SK-N-SH (cell line): ENCODE data around the gene C16orf96. TPM values are rescaled to one million over a fixed set of nuclear protein-coding genes. Genes with fewer than 3 reads are reported as not detected.

ENCODE experiments used
- CTCF ChIA-PET: fragments of 300-600, 350-600 bp; formaldehyde crosslinking; extraction: SDS; loops from one replicate; lab custom pipeline; 2021; lab: Yijun Ruan, JAX
- POLR2A ChIA-PET: fragments of 350-600 bp; sonication (Branson Sonifier 250); formaldehyde crosslinking; extraction: SDS; loops from one replicate; lab custom pipeline; 2020; ENCODE audit warnings: antibody characterized with exemption, inconsistent platforms; lab: Yijun Ruan, JAX
- DNase-seq: peaks from one replicate; pipeline ENCODE4 v3.0.0; 2012
- H2AFZ ChIP-seq: fragments of 200-600 bp; sonication (generic); 2 replicates; pipeline ENCODE4 v1.8.1; 2016; ENCODE audit warnings: antibody characterized with exemption, mild to moderate bottlenecking, low read depth
- H3F3A ChIP-seq: fragments of 200-600 bp; sonication (generic); replicated peaks from 2 replicates; pipeline ENCODE3; 2016; ENCODE audit warnings: antibody characterized with exemption, mild to moderate bottlenecking; ENCODE audit not compliant: insufficient read depth
- H3K27ac ChIP-seq, 2 experiments: fragments of 200-500 bp in 1 of 2; fragments of 200-600 bp in 1 of 2; sonication (Bioruptor generic) in 1 of 2; sonication (generic), shearing (Covaris generic) in 1 of 2; 2 replicates each; pipeline versions ENCODE4 v1.5.1 to v1.6.1; 2014 to 2016; ENCODE audit warnings: low read depth in 2 of 2, inconsistent platforms in 1 of 2, low read length in 1 of 2, mild to moderate bottlenecking in 1 of 2, mixed read lengths in 1 of 2
- H3K27me3 ChIP-seq: fragments of 200-600 bp; sonication (generic), shearing (Covaris generic); 2 replicates; pipeline ENCODE4 v1.6.1; 2016; ENCODE audit warnings: mixed run types; ENCODE audit not compliant: insufficient read depth
- H3K36me3 ChIP-seq, 2 experiments: fragments of 200-500 bp in 1 of 2; fragments of 200-600 bp in 1 of 2; sonication (Bioruptor generic) in 1 of 2; sonication (generic) in 1 of 2; replicated peaks in 1 of 2; 2 replicates each; pipeline versions ENCODE3 to v1.5.1; 2014 to 2016; ENCODE audit warnings: low read length in 1 of 2, mild to moderate bottlenecking in 1 of 2; ENCODE audit not compliant: insufficient read depth in 2 of 2, control insufficient read depth in 1 of 2
- H3K4me1 ChIP-seq, 2 experiments: fragments of 200-500 bp in 1 of 2; fragments of 200-600 bp in 1 of 2; sonication (Bioruptor generic) in 1 of 2; sonication (generic), shearing (Covaris generic) in 1 of 2; 2 replicates each; pipeline versions ENCODE4 v1.5.1 to v1.6.1; 2014 to 2016; ENCODE audit warnings: low read depth in 1 of 2, low read length in 1 of 2, mixed run types in 1 of 2; ENCODE audit not compliant: insufficient read depth in 2 of 2, control insufficient read depth in 1 of 2
- H3K4me2 ChIP-seq: fragments of 200-600 bp; sonication (generic), shearing (Covaris generic); 2 replicates; pipeline ENCODE4 v1.6.1; 2017; ENCODE audit warnings: mixed run types
- H3K4me3 ChIP-seq, 2 experiments: fragments of 200-500 bp in 1 of 2; fragments of 200-600 bp in 1 of 2; sonication (Bioruptor generic) in 1 of 2; sonication (generic), shearing (Covaris generic) in 1 of 2; 2 replicates each; pipeline versions ENCODE4 v1.5.1 to v1.8.1; 2014 to 2016; ENCODE audit warnings: low read depth in 2 of 2, inconsistent platforms in 1 of 2, low read length in 1 of 2, mild to moderate bottlenecking in 1 of 2, mixed read lengths in 1 of 2, moderate library complexity in 1 of 2
- H3K79me2 ChIP-seq: fragments of 200-600 bp; sonication (generic); 2 replicates; pipeline ENCODE4 v1.8.1; 2017; ENCODE audit warnings: mild to moderate bottlenecking; ENCODE audit not compliant: insufficient read depth
- H3K9ac ChIP-seq: fragments of 200-600 bp; sonication (generic); 2 replicates; pipeline ENCODE4 v1.6.1; 2017; ENCODE audit warnings: mixed run types
- H3K9me2 ChIP-seq: fragments of 200-600 bp; sonication (generic); 2 replicates; pipeline ENCODE4 v1.6.1; 2017; ENCODE audit warnings: mixed run types
- H3K9me3 ChIP-seq: fragments of 200-600 bp; sonication (generic); 2 replicates; pipeline ENCODE4 v1.6.1; 2017; ENCODE audit warnings: mixed run types, mild to moderate bottlenecking, moderate library complexity
- H4K20me1 ChIP-seq: fragments of 200-600 bp; sonication (generic); 2 replicates; pipeline ENCODE4 v1.6.1; 2017; ENCODE audit warnings: mild to moderate bottlenecking, mixed run types; ENCODE audit not compliant: insufficient read depth
- CTCF ChIP-seq: fragments of 200-600 bp; sonication (generic); IDR thresholded peaks from 2 replicates; pipeline ENCODE4 v1.6.1; 2017; ENCODE audit warnings: antibody characterized with exemption, mild to moderate bottlenecking, moderate library complexity
- EZH2phosphoT487 ChIP-seq: fragments of 200-600 bp; sonication (generic); IDR thresholded peaks from 2 replicates; pipeline ENCODE4 v1.6.1; 2017; ENCODE audit warnings: low read depth, mixed run types, mild to moderate bottlenecking, antibody characterized with exemption, moderate library complexity, borderline replicate concordance
- FOXJ3 ChIP-seq: sonication (generic); formaldehyde crosslinking; IDR thresholded peaks from 2 replicates; pipeline ENCODE4 v1.5.1; 2020; ENCODE audit warnings: mild to moderate bottlenecking, missing genetic modification reagents
- FOXM1 ChIP-seq: IDR thresholded peaks from 2 replicates; pipeline ENCODE4 v1.4.0; 2012; ENCODE audit warnings: low read depth, mild to moderate bottlenecking
- GATA2 ChIP-seq: sonication (generic); formaldehyde crosslinking; IDR thresholded peaks from 2 replicates; pipeline ENCODE4 v1.5.0; 2020; ENCODE audit warnings: mild to moderate bottlenecking, missing genetic modification reagents
- MXI1 ChIP-seq: IDR thresholded peaks from 2 replicates; pipeline ENCODE4 v1.6.1; 2012; ENCODE audit warnings: mild to moderate bottlenecking, low read depth, low read length, improper control_type of control experiment
- NFIC ChIP-seq: IDR thresholded peaks from 2 replicates; pipeline ENCODE4 v1.4.0; 2012; ENCODE audit warnings: borderline replicate concordance
- NRF1 ChIP-seq: IDR thresholded peaks from 2 replicates; pipeline ENCODE4 v1.6.1; 2012; ENCODE audit warnings: low read depth, mild to moderate bottlenecking, low read length
- PBX3 ChIP-seq: IDR thresholded peaks from 2 replicates; pipeline ENCODE4; 2012
- RCOR1 ChIP-seq: fragments of 150-350 bp; IDR thresholded peaks from 2 replicates; pipeline ENCODE4 v1.6.1; 2017; ENCODE audit warnings: antibody characterized with exemption, low read length
- REST ChIP-seq: IDR thresholded peaks from 2 replicates; pipeline ENCODE4 v1.6.1; 2012; ENCODE audit warnings: mild to moderate bottlenecking, low read depth, low read length, moderate library complexity
- RXRA ChIP-seq: IDR thresholded peaks from 2 replicates; pipeline ENCODE4 v1.4.0; 2012; ENCODE audit warnings: low read depth, mild to moderate bottlenecking, borderline replicate concordance
- SMC3 ChIP-seq: IDR thresholded peaks from 2 replicates; pipeline ENCODE4 v1.6.1; 2012; ENCODE audit warnings: low read depth, low read length, improper control_type of control experiment
- TAF1 ChIP-seq: IDR thresholded peaks from 2 replicates; pipeline ENCODE4 v1.6.1; 2012; ENCODE audit warnings: low read depth, mild to moderate bottlenecking, low read length, moderate library complexity, borderline replicate concordance
- TCF12 ChIP-seq: IDR thresholded peaks from 2 replicates; pipeline ENCODE4 v1.4.0; 2012
- TEAD4 ChIP-seq: IDR thresholded peaks from 2 replicates; pipeline ENCODE4 v1.4.0; 2012; ENCODE audit warnings: mild to moderate bottlenecking, borderline replicate concordance; ENCODE audit not compliant: insufficient read depth
- USF1 ChIP-seq: IDR thresholded peaks from 2 replicates; pipeline ENCODE4 v1.4.0; 2012; ENCODE audit warnings: low read depth, borderline replicate concordance
- USF2 ChIP-seq: fragments of 150-350 bp; IDR thresholded peaks from 2 replicates; pipeline ENCODE4 v1.6.1; 2017; ENCODE audit warnings: antibody characterized with exemption, low read length, low read depth, borderline replicate concordance
- WGBS: methylation state at CpG from one replicate; pipeline ENCODE4 v1.1.6; 2017; ENCODE audit warnings: low lambda C conversion rate; 5-methylcytosine and 5-hydroxymethylcytosine counted together
- polyA plus RNA-seq, 3 experiments: library from polyadenylated mRNA; depleted of rRNA; stranded (reverse); fragments of >200 nt; gene quantifications; 2 replicates each; pipeline ENCODE4 v1.2.3, GENCODE V29; 2012

The C16orf96 gene
- polyA plus RNA-seq, 1 of the 3 experiments (the other 2 are of a cell fraction) = 0.05 TPM

GRCh38 chr16:4628283-4628682 lies 72.1 kb downstream of the C16orf96 start:
- H3K9me3 ChIP-seq = 0 out of 2 replicates have a peak, but pooled peaks cover 7% of the 10 kb centered on the region
- no peak overlapping the region for H3K27ac ChIP-seq
- H3K79me2 ChIP-seq = peaks cover 86% of the 10 kb centered on the region
- H2AFZ ChIP-seq = no peak overlapping the region
- DNase-seq = no peak
- no peak overlapping the region for H3K9ac ChIP-seq
- no peak overlapping the region for H3K4me3 ChIP-seq
- TF ChIP-seq TAF1 = no peak
- TF ChIP-seq EZH2phosphoT487 = no peak
- TF ChIP-seq NRF1 = no peak
- no peak for TF ChIP-seq GATA2
- no peak for TF ChIP-seq TEAD4
- no peak for TF ChIP-seq RXRA
- no peak for TF ChIP-seq TCF12
- TF ChIP-seq USF1 = no peak
- no peak for TF ChIP-seq FOXJ3
- TF ChIP-seq PBX3 = no peak
- TF ChIP-seq SMC3 = no peak
- TF ChIP-seq RCOR1 = no peak
- no peak for TF ChIP-seq NFIC
- no peak for TF ChIP-seq CTCF
- TF ChIP-seq USF2 = no peak
- TF ChIP-seq REST = no peak
- no peak for TF ChIP-seq MXI1
- no peak for TF ChIP-seq FOXM1
- no peaks in the 10 kb centered on the region for H3F3A ChIP-seq
- H4K20me1 ChIP-seq = peaks cover 49% of the 10 kb centered on the region
- POLR2A ChIA-PET = no interaction called here
- no peaks in the 10 kb centered on the region for H3K27me3 ChIP-seq
- H3K4me1 ChIP-seq = peaks cover 0 to 14% of the 10 kb centered on the region in 2 experiments; a peak in 1 of 4 replicates
- CTCF ChIA-PET = no interaction called here
- H3K9me2 ChIP-seq = no peaks in the 10 kb centered on the region
- H3K4me2 ChIP-seq = no peak overlapping the region
- no peaks in the 10 kb centered on the region for H3K36me3 ChIP-seq
- 96% methylated on average over 9 of the region's 9 CpGs for WGBS
